Psoas muscle (tissue), 8 donors: ENCODE measurements around the gene TOLLIP. TPM values are rescaled to one million over a fixed set of nuclear protein-coding genes. Genes with fewer than 3 reads are reported as not detected.

Experiments
- ATAC-seq, 4 donors: fragments of 200-7000 bp; cut with Tn5 transposase; one replicate each; pipeline ENCODE4 v1.9.1; 2020; ENCODE audit warnings: moderate library complexity in 3 of 4, mild to moderate bottlenecking in 2 of 4
- DNase-seq, 2 donors: peaks; one replicate each; pipeline ENCODE4 v3.0.0-alpha.2; 2020
- H3K27ac ChIP-seq: fragments of 200-600 bp; one replicate; pipeline ENCODE4 v1.8.0; 2022
- H3K27me3 ChIP-seq, 3 donors: fragments of 200-600 bp in 1 of 3; one replicate each; pipeline versions ENCODE4 v1.6.1 to v1.8.0; 2013 to 2022; ENCODE audit warnings: low read length in 2 of 3, mild to moderate bottlenecking in 2 of 3, moderate library complexity in 1 of 3; ENCODE audit not compliant: insufficient read depth in 3 of 3
- H3K36me3 ChIP-seq, 2 donors: fragments of 200-600 bp in 1 of 2; one replicate each; pipeline versions ENCODE4 v1.6.1 to v1.8.0; 2013 to 2022; ENCODE audit warnings: low read depth in 1 of 2, mild to moderate bottlenecking in 1 of 2, moderate library complexity in 1 of 2; ENCODE audit not compliant: insufficient read depth in 1 of 2
- H3K4me1 ChIP-seq: fragments of 200-600 bp; one replicate; pipeline ENCODE4 v1.8.0; 2022
- H3K4me3 ChIP-seq: fragments of 200-600 bp; one replicate; pipeline ENCODE4 v1.8.0; 2022; ENCODE audit warnings: mild to moderate bottlenecking
- H3K9me3 ChIP-seq: fragments of 200-600 bp; one replicate; pipeline ENCODE4 v1.8.0; 2022
- CTCF ChIP-seq: fragments of 200-600 bp; IDR thresholded peaks from one replicate; pipeline ENCODE4 v1.8.0; 2022; ENCODE audit warnings: antibody characterized with exemption
- WGBS, 3 donors: extraction: QIAGEN DNeasy Blood & Tissue Kit; methylation state at CpG; one replicate each; pipeline versions ENCODE4 v1.1.6 to v1.1.7; 2013; 5-methylcytosine and 5-hydroxymethylcytosine counted together
- intact Hi-C, 2 donors: fragments of 100-400 bp; cut with DNase I; formaldehyde crosslinking; loops; one replicate each; pipeline versions ENCODE4 v1.11.0 to v1.14.2; 2022
- polyA plus RNA-seq, 3 donors: library from polyadenylated mRNA; stranded (reverse); fragments of 200-250 nt; gene quantifications; one replicate each; pipeline ENCODE4 v1.2.3, GENCODE V29; 2013
- total RNA-seq, 4 donors: library from RNA; stranded (reverse); fragmentation: NEBNext Ultra II Directional in 2 of 4; extraction: Animal tissue kit (Norgen Biotek cat#: 25700) in 2 of 4; gene quantifications; one replicate each; pipeline versions ENCODE4 v1.2.1 to v1.2.4, GENCODE V29; 2021 to 2023
- donor health status: healthy with polysubstance abuse.
- donor health status: DM: no; HTN: no; CAD: no; lungs with moderate emphysema.
- donor health status: Bipolar disorder and iron deficiency.
- donor health status: healthy.
- donor health status: DM: yes; HTN: yes; CAD: no.
- donor health status: DM: no; HTN: no; CAD: no.
- donor health status: DM: no; HTN: no; CAD: no.
- donor health status: DM: yes; HTN: yes; CAD: no.

Gene TOLLIP
- total and polyA plus RNA-seq, 7 donors = 33.5 to 74.6 (median 56.4) TPM

- Histone ChIP-seq H3K4me1 (peaks cover 10% of the 10 kb centered on the region), H3K36me3 (no peaks in the 10 kb centered on the region), H3K4me3 (peak overlapping the region; percentile 64), H3K9me3 (no peaks in the 10 kb centered on the region), H3K27ac (peak overlapping the region; percentile 91), H3K27me3 (no peaks in the 10 kb centered on the region)
- DNase-seq (peak in 1 of 2 donors; percentile 62), ATAC-seq (no peak)
- intact Hi-C loops = loop anchor here (1.0 to 5.0 kb wide), 4 partner anchors 25 to 237 kb away; partner anchors contain the start of gene DUSP8 (in 1 of the 2)
- 58 to 66% (median 61%) methylated on average over 10 of the region's 10 CpGs for WGBS, 3 donors
- TF ChIP-seq CTCF = no peak
These were observed 25.9 kb upstream of the TOLLIP start for GRCh38 chr11:1335264-1335810.

GRCh38 chr11:1333860-1334259 is 24.4 kb upstream of the TOLLIP start:
- Histone ChIP-seq H3K27ac (no peak overlapping the region), H3K4me1 (peaks cover 10% of the 10 kb centered on the region), H3K4me3 (no peak overlapping the region), H3K36me3 (no peaks in the 10 kb centered on the region), H3K27me3 (no peaks in the 10 kb centered on the region), H3K9me3 (no peaks in the 10 kb centered on the region)
- TF ChIP-seq CTCF = no peak
- no peak for DNase-seq
- no peak for ATAC-seq
- intact Hi-C loops = loop anchor here in 1 of 2 donors (2.0 kb wide), 1 partner anchor 23 kb away; no protein-coding TSS in a partner anchor
- 90 to 94% (median 93%) methylated on average over 10 of the region's 10 CpGs for WGBS, 3 donors

GRCh38 chr11:1333091-1333772 is 23.8 kb upstream of the TOLLIP start:
- no peaks in the 10 kb centered on the region for H3K9me3 ChIP-seq
- no peak overlapping the region for H3K4me3 ChIP-seq
- H3K4me1 ChIP-seq = peaks cover 10% of the 10 kb centered on the region
- 82 to 84% (median 83%) methylated on average over 10 of the region's 10 CpGs for WGBS, 3 donors
- no peak overlapping the region for H3K27ac ChIP-seq
- intact Hi-C loops = no loop called here
- no peak for TF ChIP-seq CTCF
- no peak for DNase-seq
- no peak for ATAC-seq
- no peaks in the 10 kb centered on the region for H3K36me3 ChIP-seq
- no peaks in the 10 kb centered on the region for H3K27me3 ChIP-seq

- DNase-seq = no peak
- no peaks in the 10 kb centered on the region for H3K36me3 ChIP-seq
- H3K4me1 ChIP-seq = peaks cover 6% of the 10 kb centered on the region
- WGBS, 3 donors = 86 to 92% (median 88%) methylated on average over 6 of the region's 6 CpGs
- ATAC-seq = no peak
- intact Hi-C loops = no loop called here
- no peak overlapping the region for H3K27ac ChIP-seq
- H3K4me3 ChIP-seq = no peak overlapping the region
- H3K27me3 ChIP-seq = no peaks in the 10 kb centered on the region
- peaks cover 3% of the 10 kb centered on the region for H3K9me3 ChIP-seq
- no peak for TF ChIP-seq CTCF
These were observed 21.0 kb upstream of the TOLLIP start for GRCh38 chr11:1330473-1330872.
